GM21381 (cell line): ENCODE results near the gene NLRP10.
"Not testable (repeated sequence)": the region's sequence is repeated elsewhere in the genome, so short reads cannot be mapped to it uniquely, and the experiment has no call there.

Source experiments
- ATAC-seq: cut with Tn5 transposase; IDR thresholded peaks from one replicate; pipeline ENCODE4 v1.9.1; 2021; ENCODE audit warnings: mild to moderate bottlenecking, moderate library complexity; ENCODE audit not compliant: unreplicated experiment

NLRP10 gene, protein sequence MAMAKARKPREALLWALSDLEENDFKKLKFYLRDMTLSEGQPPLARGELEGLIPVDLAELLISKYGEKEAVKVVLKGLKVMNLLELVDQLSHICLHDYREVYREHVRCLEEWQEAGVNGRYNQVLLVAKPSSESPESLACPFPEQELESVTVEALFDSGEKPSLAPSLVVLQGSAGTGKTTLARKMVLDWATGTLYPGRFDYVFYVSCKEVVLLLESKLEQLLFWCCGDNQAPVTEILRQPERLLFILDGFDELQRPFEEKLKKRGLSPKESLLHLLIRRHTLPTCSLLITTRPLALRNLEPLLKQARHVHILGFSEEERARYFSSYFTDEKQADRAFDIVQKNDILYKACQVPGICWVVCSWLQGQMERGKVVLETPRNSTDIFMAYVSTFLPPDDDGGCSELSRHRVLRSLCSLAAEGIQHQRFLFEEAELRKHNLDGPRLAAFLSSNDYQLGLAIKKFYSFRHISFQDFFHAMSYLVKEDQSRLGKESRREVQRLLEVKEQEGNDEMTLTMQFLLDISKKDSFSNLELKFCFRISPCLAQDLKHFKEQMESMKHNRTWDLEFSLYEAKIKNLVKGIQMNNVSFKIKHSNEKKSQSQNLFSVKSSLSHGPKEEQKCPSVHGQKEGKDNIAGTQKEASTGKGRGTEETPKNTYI

GRCh38 chr11:7965386-7965785 lies at the start of gene NLRP10:
NLRP10 (minus strand) TSS chr11:7965447; CDS start chr11:7963495, 1,952 bp downstream.
- ATAC-seq = no peak

DNA sequence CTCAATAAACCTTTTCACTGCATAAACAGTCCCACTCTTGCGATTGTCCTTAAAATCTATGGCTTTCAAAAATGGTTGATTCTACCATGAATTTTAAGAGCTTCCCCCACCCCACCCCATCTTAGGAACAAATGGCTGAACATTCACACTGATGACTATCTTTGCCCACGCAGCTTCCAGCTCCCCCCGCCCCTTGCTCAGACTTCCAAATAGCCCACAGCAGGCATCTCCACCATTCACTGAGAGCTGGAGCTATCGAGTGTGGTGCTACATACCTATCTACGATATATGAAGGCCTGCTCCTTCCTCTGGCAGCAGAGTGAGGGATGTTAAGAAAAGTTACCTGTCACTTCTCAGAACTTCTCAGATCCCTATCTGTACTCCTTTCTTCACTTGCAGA lies 48.6 kb upstream of the NLRP10 start:
- ATAC-seq = no peak

DNA sequence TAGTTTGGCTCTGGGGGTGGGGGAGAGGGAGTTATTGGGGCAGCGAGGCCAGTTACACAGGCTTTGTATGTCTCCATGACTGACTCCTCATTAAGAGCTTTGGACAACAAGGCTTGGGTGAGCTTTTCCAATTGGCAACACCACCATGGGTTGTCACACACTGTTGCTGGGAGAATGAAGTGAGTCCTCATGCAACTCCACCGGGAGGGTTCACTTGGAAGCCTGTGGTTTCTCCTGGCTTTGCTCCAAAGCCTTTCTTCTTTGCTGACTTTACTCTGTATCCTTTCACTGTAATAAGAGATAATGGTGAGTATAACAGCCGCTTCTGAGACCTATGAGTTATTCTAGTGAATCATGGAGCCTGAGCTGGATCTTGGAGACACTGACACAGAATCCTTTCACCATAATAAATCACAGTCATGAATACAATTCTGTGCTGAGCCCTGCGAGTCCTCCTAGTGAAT lies 46.8 kb upstream of the NLRP10 start:
- ATAC-seq = no peak

GRCh38 chr11:8011371-8011770 lies 46.1 kb upstream of the NLRP10 start:
- no peak for ATAC-seq

GRCh38 chr11:8009856-8010255 lies 44.6 kb upstream of the NLRP10 start:
- no peak for ATAC-seq

DNA sequence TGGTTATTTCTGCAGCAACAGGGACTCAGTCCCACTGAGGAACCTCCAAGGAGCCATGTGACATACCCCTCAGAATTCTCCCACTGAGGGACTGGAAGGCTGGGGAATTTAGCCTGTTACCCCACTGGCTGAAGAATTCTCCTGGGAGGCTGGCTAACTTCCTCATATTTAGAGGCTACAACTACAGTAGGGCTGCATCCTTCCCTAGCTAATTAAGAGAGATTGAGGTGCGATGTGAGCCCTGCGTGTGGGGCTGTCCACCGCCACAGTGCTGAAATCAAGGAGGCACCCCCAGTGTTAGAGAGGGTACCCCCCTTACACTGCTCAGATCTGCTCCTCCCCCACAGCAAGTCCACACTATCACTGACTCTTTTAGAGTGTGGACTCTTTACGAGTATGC lies 43.0 kb upstream of the NLRP10 start:
- no peak for ATAC-seq

GRCh38 chr11:8006349-8006977 lies 41.2 kb upstream of the NLRP10 start:
- peak; percentile 85 for ATAC-seq

DNA sequence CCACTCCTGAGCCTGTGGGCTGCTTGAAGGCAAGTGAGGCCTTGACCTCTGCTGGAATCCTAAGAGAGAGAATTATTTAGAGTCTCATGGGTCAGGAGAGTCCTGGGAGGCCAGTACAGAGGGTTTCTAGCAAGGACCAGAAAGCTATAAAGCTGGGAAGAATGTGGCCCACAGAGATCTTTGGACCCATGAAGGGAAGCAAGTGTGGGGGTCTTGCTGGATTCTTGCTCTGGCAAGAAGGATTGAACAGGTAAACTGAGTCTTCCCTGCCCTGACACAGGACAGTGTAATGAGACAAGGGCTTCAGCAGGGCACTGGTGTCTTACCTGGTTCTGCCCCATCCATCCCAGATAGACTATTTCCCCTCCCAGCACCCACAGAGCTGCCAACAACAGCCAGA lies 40.3 kb upstream of the NLRP10 start:
- no peak for ATAC-seq

DNA sequence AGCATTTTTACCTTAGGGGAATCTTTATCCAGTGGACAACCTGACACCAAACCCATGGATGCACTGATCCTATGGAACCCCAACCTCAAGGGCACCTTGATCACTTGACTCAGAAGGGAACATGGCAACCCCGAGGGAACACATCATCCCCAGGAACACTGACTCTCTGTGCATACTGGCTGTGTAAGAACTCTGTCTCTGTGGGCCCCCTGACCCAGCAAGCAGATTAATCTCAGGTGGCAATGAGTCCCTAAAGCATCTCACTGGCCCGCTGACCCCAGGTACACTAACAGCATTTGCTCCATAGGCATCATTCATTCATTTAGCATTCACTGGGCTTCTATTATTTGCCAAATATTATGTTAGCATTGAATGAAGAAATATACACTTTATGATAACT lies 38.8 kb upstream of the NLRP10 start:
- no peak for ATAC-seq

GRCh38 chr11:8003187-8003586 lies 37.9 kb upstream of the NLRP10 start:
- no peak for ATAC-seq

DNA sequence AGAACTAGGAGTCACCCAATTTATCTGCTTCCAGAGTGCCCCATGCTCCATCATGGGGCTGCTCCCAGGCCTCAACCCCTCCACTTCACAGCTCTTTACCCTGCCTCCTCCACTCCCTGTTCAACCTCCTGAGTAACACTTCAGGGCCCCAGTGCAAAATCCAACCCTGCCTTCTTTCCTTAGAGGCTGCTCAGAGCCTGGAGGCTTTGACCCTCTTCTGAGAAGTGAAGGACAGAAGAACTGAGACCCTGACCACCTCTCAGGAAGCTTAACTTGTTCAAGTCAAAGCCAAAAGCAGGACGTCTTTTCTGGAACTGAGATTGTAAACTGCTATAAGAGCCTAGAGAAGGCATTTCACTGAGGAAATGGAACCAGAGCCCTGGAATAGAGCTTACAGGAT lies 37.4 kb upstream of the NLRP10 start:
- ATAC-seq = no peak

DNA sequence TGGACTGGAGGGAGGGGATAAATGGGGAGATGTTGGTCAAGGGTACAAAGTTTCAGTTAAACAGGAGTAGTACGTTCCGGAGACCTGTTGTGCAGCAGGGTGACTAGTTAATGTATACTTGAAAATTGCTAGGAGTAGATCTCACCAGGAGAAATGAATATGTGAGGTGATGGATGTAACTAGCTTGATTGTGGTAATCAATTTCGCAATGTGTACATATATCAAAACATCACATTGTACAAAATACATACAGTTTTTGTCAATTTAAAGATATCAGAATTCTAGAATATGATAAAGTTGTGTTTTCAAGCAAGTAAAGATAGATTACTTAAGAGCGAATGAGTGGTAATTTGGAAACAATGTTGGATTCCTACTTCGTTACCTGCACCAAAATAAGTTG lies 35.1 kb upstream of the NLRP10 start:
- ATAC-seq = no peak

DNA sequence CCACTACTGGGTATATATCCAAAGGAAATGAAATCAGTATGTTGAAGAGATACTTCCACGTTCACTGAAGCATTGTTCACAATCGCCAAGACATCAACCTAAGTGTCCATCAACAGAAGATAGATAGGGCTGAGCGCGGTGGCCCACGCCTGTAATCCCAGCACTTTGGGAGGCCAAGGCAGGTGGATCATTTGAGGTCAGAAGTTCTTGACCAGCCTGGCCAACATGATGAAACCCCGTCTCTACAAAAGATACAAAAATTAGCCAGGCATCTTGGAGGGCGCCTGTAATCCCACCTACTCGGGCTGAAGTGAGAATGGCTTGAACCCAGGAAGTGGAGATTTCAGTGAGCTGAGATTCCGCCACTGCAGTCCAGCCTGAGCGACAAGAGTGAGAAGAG lies 34.5 kb upstream of the NLRP10 start:
- no peak for ATAC-seq

DNA sequence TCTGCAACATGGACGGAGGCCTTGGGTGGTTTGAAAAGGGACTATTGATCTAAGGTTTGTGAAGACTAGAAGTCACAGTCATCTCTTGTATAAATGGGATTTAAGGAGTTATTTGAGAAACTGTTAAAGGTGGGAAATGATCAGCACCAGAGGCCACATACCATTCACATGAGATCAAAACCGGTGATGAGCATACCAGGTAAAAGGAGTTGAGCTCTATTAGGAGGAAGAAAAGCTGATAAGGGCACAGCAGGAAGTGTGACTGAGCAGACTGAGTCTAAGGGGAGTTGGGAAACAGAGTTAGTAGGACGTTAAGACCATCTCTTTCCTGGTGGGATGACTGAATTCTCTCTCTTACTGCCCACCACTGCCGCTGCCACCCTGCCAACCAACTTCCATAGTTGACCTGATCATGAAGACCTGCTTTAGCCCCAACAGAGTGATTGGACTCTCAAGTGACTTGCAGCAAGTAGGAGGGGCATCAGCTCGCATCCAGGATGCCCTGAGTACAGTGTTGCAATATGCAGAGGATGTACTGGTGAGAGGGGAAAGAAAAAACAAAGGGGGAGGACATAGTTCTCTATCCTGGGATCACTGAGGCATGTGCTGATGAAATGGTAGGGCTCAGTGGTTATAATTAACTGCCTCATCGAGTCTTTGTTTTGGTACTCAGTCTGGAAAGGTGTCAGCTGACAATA lies 29.5 kb upstream of the NLRP10 start:
- ATAC-seq = no peak

GRCh38 chr11:7987560-7987883 lies 22.3 kb upstream of the NLRP10 start:
- ATAC-seq = not testable (repeated sequence)

DNA sequence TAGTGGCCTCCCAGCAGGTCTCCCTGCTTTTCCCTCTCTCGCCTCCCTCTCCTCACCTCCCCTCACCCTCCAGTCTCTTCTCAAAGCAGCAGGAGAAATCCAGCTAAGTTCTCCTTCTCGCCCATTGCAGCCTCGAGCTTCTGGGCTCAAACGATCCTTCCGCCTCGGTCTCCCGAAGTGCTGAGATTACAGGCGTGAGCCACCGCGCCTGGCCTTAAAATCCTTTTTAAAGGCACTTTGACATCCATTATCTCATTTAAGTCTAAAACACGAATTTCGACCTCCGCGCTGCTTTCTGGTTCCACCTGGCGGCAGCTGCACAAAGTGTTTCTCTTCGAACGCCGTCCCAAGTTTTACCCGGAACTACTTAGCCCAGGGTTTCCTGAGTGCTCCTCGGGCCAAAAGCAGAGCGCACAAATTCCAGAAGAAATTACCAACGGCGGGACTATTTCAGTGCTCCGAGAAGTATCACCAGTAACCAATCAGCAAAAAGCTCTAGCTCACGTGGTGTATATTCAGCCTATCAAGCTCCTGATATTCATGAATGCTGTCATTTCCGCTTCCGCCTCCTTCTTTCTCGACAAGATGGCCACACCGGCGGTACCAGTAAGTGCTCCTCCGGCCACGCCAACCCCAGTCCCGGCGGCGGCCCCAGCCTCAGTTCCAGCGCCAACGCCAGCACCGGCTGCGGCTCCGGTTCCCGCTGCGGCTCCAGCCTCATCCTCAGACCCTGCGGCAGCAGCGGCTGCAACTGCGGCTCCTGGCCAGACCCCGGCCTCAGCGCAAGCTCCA lies 21.7 kb upstream of the NLRP10 start, which contains the start of gene EIF3F:
TSS of gene EIF3F (plus strand) at position 570 of the 792 bp plus-strand sequence. CDS start at position 586, 16 bp downstream.
- peak; percentile 94 for ATAC-seq

DNA sequence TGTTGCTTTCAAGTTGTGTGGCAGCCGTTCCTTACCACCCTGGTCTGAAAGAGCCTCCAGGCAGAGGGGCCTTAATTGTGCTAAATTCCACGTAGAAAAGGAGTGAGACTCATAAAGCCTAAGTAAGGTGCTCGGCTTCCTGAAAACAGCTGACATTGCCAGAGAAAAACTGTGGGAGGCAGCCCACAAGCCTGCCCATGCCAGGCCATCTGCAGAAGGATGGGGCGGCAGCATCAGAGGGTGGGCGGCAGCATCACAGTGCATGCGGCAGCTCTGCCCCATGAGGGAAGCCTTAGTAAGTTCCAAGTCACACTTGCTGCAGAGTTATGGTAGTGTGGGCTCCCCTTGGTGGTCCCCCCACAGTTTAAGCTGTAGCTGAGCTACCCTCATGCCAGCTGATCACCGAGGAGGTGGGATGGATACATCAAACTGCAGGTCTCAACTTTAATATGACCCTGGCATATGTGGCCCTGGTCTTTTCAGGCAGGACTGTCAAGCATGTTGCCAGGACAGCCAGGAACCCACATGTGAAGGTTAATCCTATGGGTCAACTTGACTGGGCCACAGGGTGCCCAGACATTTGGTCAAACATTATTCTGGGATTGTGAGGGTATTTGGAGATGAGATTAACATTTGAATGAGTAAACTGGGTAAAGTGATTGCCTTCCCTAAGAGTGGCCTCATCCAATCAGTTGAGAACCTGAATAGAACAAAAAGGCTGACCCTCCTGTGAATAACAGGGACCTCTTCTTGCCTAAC lies 18.8 kb upstream of the NLRP10 start:
- ATAC-seq = no peak

DNA sequence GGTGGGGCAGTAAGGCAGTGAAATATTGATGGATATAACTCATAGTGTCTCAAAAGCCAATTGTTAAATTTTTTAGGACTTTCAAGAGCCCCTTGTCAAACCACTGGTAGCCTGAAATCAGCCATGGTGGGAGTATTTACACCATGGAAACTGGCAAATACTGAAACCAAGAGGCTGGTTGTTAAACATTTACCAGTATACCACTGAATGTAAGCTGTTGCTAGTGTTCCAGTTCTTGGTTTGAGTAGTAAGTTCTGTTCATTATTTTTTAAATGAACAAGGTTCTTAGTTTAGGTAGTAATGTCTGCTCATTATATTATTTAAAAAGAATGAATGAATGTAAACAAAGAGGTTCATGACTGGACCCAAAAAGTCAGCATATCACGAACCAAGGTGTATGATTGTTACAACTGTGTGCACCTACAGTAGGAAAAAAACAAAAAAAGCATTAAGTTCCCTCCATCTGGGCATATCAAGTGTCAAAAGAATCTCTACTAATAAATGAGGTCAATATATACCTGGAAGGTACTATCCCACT lies 17.4 kb upstream of the NLRP10 start:
- ATAC-seq = peak; percentile 44

- no peak for ATAC-seq
Measured at GRCh38 chr11:7981619-7982157, 16.4 kb upstream of the NLRP10 start.
